HL-60/S4 (cell line): ENCODE results near the gene NXT1.
"Not testable (repeated sequence)": the region's sequence is repeated elsewhere in the genome, so short reads cannot be mapped to it uniquely, and the experiment has no call there.

Experiments used
- in situ Hi-C: fragments of 300-500 bp; cut with MboI; formaldehyde crosslinking; loops from 2 replicates; pipeline ENCODE4 v1.14.3; 2022; ENCODE audit warnings: low sequenced_read_pairs

The NXT1 gene

DNA sequence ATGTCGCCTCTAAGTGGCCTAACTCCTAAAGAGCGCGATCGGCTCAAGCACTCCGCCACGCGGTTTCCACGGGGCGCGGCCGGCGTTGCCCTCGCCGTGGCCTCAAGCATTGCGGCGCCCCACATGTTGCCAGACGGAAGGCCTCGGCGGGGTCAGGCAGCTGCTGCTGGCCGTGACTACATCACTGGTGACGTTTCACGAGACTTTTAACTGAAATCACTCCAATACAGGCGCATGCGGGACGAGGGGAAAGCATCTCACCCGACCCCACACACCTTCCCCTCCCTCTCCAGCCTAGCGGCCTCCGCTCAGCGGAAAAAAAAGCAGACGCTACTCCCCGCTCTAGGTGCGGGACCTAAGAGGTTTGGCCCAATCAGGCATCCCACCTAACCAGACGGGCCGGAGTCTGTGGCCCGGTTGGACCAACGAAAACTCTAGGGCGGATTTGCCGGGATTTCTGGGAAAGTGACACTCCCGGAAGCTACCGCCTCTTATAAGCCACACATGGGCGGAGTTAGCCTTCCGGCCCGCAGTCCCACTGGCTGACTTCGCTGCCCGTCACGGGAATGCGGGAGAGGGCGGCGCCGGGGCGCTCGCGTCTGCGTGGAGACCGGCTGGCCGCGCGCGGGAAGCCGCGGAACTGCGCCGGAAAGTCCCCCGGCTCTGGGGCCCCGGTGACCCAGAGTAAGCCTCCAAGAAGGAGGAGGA is at the start of gene NXT1:
Gene NXT1, plus strand, starts transcription at position 596 of the 708 bp plus-strand sequence. CDS start 3,251 bp downstream, outside the sequence.
- in situ Hi-C loops = no loop called here

DNA sequence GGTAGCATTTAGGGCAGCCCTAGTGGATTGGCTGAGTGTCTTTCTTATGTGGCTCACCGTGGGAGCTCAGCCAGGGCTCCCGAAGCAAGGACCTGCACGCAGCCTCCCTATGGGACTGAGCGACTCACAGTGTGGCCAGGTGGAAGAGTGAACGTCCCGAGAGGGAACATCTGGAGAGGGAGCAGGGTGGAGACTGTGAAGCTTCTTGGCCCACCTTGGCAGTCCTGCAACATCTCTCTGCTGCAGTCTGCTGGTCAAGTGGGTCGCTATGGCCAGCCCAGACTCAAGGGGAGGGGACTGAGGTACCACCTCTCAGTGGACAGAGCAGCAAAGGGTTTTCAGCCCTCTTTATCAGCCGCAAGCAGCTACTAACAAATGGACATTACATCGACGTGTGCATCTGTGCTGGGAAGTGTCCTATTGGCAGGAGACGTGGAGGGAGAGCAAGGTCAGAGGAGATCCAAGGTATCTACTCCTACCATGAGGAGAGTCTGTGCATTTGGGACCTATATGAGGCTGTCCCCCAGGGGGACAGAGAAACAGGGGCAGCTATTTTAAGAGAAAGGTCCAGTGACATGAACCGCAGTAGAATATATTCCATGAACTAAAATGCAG is 49.0 kb upstream of the NXT1 start:
- in situ Hi-C loops = no loop called here

DNA sequence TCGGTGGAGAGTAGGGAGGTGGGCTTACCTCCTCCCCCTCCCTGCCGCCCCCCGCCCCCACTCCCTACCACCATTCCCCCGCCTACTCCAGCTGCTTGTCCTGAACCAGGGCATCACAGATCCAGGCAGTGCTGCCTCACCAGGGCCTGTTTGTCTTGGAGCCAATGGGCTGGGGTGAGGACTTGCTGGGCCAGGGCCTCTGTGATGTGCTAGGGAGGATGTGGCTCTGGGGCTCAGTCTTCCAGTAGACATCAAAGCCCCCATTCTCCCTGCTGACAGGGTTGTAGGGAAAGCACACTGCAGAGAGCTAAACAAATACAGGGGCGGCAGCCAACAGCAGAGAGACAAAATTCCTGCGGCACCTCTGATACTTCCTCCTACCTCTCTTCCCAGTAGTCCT is 48.2 kb upstream of the NXT1 start:
- in situ Hi-C loops = no loop called here

DNA sequence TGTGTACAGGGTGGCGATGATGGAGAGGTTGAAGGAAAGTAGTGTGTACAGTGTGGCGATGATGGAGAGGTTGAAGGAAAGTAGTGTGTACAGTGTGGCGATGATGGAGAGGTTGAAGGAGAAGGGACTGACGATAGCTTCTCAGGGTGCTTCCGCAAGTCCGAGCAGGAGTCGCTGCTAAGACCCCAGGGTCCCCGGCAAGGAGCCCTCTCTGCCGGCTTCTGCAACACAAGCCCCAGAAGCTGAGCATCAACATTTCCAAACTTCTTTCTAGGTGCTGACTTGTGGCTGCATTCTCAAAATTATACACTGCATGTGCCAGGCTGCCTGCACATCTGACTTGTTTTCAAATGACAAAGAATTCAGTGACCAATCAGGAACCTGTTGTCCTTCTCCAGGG is 47.8 kb upstream of the NXT1 start:
- in situ Hi-C loops = no loop called here

DNA sequence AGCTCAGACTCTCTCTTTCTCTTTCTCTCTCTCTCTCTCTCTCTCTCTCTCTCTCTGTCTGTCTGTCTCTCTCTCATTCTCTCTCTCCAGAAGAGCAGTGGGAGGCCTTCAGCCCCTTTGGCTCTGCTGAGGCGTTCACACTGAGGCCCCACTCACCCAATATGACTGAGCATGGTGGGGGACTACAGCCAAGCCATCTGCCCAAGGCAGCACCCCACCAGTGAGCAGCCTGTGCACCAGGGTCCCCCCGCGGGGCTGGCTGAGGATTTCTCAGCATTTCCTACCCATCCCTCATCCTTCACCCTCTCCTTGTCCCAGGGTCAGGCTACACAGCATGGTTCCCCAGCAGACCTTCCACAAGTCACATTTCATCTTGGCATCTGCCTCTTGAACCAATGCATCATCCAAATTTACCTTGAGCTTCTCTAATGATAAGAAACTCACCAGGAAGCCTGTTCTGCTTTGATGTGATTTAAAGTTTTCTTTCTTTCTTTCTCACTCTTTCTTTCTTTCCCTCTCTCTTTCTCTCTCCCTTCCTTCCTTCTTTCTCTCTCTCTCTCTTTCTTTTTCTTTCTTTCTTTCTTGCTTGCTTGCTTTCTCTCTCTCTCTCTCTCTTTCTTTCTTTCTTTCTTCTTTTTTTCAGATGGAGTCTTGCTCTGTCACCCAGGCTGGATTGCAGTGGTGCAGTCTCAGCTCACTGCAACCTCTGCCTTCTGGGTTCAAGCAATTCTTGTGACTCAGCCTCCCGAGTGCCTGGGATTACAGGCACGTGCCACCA is 47.1 kb upstream of the NXT1 start:
- in situ Hi-C loops = no loop called here

DNA sequence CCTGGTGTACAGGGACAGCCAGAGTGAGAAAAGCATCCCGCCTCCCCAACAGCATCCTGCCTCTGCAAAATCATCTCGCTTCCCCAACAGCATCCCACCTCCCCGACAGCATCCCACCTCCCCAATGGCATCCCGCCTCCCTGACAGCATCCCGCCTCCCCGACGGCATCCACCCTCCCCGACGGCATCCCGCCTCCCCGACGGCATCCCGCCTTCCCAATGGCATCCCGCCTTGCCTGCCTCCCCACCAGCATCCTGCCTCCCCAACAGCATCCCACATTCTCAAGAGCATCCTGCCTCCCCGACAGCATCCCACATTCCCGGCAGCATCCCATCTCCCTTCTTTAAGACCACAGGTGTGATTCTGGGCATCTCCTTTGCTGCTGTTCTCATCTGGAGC is 46.0 kb upstream of the NXT1 start:
- in situ Hi-C loops = no loop called here

DNA sequence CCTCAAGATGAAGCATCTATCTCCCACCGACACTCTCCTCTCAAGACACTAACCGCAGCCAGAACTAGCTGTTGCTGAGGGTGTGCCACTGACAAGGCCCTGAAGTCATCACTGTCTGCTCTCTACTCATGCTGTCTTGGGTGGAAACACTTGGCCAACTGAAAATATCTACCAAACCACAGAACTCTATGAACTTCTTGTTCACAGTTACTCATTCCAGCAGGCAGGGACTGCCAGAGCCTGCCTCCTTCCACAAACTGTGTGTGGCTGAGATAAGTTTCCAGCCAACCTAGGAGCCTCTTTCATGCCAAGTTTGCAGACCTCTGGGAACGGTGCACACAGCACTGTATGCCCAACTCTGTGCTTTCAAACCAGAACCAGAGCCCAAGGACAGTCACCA is 45.5 kb upstream of the NXT1 start:
- in situ Hi-C loops = no loop called here

DNA sequence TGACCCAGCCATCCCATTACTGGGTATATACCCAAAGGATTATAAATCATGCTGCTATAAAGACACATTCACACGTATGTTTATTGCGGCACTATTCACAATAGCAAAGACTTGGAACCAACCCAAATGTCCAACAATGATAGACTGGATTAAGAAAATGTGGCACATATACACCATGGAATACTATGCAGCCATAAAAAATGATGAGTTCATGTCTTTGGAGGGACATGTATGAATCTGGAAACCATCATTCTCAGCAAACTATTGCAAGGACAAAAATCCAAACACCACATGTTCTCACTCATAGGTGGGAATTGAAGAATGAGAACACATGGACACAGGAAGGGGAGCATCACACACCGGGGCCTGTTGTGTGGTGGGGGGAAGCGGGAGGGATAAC is 43.2 kb upstream of the NXT1 start:
- in situ Hi-C loops = not testable (repeated sequence)

DNA sequence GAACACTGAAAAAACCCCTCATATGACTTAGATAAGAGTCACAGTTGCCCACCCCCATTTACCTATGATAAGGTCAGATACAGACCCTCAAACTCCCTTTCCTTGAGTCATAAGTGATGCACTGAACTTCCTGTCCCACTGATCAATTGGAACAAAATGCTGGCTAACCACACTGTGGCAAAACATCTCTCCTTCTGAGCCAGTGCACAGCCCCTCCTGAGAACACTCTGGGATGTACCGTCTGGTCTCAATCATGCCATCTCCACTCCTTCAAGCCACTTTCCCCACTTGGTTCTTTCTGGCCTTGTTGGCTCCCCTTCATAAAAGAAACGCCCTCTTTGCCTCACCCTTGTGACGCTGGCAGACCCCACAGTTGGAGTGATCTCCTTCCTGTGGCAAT is 42.6 kb upstream of the NXT1 start:
- in situ Hi-C loops = no loop called here

DNA sequence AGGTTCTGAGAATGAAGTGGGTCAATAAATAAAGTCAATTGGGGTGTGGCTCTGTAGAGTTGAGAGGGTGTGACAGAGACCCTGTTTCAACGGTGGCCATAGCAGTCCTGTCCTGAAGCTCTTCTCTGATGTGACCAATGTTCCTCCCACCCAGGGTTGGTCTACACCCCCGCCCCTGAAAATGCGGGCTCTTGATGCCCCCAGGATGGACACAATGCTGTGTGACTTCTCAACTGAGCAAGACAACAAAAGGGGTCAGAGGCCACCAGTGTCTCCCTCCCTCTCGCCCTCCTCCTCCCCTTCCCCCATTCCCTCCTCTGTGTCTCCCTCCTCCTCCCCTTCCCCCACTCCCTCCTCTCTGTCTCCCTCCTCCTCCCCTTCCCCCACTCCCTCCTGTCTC is 41.7 kb upstream of the NXT1 start:
- in situ Hi-C loops = no loop called here

DNA sequence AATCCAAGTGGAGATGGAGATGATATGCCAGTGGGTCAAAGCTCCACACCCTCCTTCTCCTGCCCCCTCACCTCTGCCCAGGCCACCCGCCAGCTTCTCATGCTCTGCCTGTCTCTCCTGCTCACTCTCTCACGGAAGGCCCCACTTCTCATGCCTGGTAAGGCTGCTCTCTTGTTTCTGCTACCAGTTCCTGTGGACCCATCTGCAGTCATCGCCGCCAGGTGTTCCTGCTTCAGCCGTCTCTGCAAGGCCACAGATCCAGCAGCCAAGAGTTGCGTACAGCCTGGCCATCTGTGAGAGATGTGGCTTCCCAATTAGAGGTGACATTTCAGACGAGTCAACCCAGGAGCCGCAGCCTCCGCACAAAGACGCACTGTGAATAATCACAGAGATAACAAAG is 40.8 kb upstream of the NXT1 start:
- in situ Hi-C loops = no loop called here

DNA sequence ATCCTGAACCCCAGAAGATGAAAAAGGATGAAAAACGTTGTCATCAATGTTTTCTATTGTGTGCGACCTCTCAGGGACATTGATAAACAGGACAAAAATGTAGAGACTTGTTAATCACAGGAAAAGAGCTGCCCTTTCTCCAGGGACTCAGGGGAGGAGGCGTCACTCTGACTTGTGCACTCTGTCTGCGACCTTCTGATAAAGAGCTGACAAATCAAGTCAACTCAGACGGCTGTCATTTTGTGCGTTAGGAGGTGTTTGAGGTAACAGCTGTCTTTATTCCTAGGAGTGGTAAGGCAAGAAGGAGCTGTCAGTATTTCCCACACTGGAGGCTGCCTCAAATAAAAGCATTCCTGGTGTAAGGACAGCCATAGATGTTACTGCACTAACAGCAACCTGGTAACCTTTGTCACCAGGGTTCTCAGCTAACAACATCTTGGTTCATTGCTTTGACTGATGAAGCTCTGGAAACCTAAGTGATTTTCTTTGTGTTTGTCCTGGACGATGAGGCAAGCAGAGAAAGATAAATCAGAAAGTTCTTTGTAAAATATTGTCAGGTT is 38.6 kb upstream of the NXT1 start:
- in situ Hi-C loops = no loop called here

DNA sequence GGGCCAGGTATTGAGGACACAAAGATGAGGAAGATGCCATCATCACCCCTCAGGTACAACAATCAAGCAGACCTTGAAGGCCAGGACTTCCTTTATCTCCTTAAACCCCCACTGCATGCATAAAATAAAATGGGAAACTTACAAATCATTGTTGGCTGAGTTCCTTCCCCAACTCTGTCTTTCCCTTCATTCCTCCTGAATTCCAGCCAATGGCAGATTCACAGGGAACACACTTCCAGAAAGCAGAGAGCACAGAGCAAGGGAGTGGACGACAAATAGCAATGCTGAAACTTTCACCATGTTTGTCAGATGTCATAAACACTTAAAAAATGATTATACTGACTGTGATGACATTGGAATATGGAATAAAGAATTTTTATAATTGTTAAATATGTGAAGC is 37.3 kb upstream of the NXT1 start:
- in situ Hi-C loops = no loop called here

DNA sequence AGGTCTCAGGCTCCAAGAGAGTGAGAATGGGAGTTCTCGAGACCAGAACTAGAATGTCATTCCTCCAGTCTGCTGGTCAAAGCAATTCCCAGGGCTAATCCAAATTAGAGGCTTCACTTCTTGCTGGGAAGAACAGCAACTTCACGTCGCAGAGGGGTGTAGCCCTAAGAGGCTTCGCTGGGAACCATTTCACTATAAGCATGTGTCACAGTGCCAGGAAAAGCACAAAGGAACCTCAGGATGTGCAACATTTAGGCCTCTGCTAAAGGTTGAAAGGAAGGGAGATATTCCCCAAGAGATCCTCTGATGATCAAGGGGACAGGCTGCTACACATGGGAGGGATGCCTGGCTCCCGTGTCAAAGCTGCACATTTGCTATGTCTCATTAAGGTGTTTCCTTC is 35.9 kb upstream of the NXT1 start:
- in situ Hi-C loops = no loop called here

DNA sequence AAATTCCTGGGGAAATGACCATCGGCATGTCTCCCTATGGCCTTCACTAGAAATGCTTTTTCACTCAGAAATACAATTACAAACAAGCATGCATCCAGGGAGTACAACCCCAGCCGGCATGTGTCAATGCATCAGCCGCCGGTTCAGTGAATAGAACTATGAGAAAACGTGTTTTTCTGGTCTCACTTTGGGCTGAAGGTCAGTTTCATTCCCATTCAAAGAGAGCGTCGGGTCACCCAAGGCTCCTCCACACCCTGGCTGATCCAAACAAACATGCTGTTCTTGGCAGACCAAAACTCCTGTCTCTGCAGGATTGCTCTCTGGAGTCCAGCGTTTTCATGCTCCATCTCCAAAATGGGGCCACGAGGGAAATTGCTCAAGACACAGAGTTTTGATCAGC is 35.5 kb upstream of the NXT1 start:
- in situ Hi-C loops = no loop called here

DNA sequence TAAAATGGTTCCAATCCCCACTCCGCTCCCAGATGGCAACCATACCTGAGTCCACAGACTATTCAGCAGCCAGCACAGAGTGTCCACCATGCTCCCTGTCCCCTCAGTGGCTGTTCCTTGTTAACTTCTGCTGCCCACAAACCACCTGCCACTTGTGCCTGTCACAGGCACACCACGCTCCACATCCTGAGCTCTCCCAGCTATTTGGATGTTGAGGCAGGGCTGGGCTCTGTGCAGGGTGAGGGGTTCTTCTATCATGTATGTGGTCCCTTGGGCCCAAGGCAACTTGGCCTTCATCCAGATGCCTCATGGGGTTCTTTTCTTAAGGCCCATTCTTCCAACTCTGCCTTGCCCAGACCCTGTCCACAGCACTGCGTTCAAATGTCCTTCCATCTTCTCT is 34.0 kb upstream of the NXT1 start:
- in situ Hi-C loops = no loop called here

DNA sequence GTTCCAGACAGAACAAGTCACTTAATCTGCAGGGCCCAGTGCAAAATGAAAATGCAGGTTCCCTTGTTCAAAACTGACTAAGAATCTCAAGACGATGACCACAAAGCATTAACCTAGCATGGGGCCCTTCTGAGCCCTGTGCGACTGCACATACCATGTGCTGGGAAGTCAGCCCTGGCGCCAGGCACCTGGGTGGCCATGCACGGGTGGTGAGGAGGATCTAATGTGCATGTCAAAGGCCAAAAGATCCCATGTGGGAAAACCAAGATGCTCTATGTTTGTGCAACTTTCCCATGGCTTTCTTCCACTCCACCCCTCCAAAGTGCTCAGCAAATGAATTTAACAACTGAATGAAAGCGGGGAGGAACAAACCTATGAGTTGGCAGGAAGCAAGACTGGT is 33.5 kb upstream of the NXT1 start:
- in situ Hi-C loops = no loop called here

DNA sequence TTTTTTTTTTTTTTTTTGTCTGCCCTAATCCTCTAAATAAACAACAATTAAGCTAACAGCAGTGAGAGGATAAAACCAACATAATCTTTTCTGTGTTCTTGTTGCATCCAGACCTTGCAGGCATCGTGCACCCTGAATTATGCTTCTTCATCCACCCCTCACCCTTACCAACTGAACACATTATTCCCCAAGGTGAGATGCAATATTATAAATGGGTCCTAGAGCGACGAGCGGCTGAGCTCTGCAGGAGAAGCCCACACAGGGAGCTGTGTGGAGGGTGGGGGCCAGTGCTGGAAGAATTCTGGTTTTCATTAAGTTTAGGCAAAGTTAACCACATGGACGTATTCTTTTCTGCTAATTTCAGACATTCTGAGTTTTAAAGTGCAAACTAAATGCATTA is 32.2 kb upstream of the NXT1 start:
- in situ Hi-C loops = no loop called here

DNA sequence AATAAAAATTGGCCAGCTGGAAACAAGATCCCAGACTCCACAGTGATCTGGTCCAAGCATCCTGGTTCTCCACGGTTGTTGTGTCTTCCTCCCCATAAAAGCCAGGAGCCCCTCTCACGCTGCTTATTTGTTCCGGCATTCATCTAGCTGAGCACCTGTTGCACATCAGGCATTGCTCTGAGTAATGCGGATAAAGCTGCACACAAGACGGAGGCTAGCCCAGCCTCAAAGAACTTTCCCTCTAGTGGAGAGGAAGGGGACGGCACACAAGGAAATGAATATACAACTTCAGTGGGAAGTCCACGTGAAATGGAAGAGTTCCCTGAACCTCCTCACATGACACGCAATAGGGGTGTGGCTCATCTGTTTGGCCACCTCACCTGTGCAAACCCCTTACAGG is 30.3 kb upstream of the NXT1 start:
- in situ Hi-C loops = no loop called here

DNA sequence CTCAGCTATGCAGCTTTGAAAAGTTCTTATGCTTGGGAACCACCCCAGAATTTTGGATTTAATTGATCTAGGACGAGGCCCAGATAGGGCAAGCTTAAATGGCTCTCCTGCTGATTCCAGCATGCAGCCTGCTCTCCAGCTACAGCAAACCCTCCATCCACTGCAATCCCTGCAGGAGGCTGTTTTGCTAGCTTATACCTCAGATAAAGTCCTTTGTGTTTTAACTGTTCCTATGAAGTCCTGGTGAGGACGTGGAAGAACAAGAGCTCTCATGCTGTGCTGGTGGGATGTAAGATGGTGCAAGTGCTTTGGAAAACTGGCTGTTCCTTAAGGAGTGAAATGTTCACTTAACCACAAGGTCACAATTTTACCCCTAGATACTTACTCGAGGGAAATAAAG is 25.5 kb upstream of the NXT1 start:
- in situ Hi-C loops = no loop called here

DNA sequence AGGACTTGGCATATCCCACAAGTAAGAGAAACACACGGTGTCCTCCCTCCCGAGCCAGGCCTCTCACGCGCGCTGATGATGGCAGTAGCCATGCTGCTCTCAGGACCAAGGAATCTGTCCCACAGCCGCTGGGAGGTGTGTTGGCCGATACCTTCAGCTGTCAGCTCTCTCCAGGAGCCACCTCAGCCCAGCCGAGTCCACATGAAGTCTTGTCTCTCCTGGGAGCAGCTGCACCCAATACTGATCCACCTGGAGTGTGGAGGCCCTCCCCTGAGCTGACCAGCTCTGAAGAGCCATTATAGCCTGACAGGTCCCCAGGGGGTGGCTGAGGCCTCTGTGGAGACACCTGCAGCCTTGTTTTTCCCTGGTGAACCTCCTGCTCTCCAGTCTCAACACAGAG is 23.8 kb upstream of the NXT1 start:
- in situ Hi-C loops = no loop called here
